ENCODE measurements around the gene F9. TPM values are rescaled to one million over a fixed set of nuclear protein-coding genes. Genes with fewer than 3 reads are reported as not detected.
"Not testable (repeated sequence)": the region's sequence is repeated elsewhere in the genome, so short reads cannot be mapped to it uniquely, and the experiment has no call there.

Gene F9
- total RNA-seq, 3 donors from 2014 or later: not detected

DNA sequence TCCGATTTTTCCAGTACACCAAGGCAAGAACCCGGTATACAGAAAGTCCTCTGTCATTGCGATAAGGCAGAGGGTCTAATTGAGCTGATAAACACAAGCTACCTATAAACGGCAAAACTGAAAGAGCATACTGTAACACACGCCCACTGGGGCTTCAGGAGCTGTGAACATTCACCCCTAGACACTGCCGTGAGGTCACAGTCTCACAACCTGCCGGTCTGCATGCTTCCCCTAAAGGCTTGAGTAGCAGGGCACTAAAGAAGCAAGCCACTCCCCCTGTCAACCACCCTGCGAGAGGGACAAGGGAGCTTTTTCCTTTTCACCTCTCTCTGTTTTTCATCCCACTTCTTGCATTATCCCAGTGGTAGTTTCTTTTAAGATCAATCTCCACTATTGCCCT lies 22.4 kb upstream of the F9 start:
- Histone ChIP-seq H3K27ac (no peak overlapping the region), H3K27me3 (peaks cover 0 to 19% of the 10 kb centered on the region in 2 donors), H3K4me3 (no peak overlapping the region), H3K36me3 (no peaks in the 10 kb centered on the region), H3K9me3 (no peaks in the 10 kb centered on the region), H3K4me1 (no peaks in the 10 kb centered on the region)
- TF ChIP-seq POLR2A (IDR thresholded peaks at IDR 0.05) (no peak), POLR2AphosphoS5 (IDR thresholded peaks at IDR 0.05) (no peak)
- TF ChIP-seq, protein P1, sequence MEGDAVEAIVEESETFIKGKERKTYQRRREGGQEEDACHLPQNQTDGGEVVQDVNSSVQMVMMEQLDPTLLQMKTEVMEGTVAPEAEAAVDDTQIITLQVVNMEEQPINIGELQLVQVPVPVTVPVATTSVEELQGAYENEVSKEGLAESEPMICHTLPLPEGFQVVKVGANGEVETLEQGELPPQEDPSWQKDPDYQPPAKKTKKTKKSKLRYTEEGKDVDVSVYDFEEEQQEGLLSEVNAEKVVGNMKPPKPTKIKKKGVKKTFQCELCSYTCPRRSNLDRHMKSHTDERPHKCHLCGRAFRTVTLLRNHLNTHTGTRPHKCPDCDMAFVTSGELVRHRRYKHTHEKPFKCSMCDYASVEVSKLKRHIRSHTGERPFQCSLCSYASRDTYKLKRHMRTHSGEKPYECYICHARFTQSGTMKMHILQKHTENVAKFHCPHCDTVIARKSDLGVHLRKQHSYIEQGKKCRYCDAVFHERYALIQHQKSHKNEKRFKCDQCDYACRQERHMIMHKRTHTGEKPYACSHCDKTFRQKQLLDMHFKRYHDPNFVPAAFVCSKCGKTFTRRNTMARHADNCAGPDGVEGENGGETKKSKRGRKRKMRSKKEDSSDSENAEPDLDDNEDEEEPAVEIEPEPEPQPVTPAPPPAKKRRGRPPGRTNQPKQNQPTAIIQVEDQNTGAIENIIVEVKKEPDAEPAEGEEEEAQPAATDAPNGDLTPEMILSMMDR (IDR thresholded peaks at IDR 0.05): no peak
- no peak for DNase-seq (ENCODE audit: low spot score in 2 of 2)
- intact Hi-C loops (cut with DNase I; ENCODE audit: low total_unique reads): no loop called here

DNA sequence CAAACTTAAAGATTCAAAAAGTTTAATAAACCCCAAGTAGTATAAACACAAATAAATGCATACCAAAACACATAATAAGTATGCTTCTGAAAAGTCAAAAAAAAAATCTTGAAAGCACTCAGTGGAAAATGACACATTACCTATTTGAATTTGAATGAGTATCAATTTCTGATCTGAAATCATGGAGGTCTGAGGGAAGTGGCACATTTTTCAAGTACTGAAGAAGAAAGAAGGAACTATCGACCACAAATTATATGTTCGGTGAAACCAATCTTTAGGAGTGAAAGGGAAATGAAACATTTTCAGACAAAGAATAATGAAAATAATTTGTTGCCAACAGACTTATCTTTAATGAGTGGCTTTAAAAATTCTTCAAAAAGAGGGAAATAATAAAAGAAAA lies 12.1 kb upstream of the F9 start:
- Histone ChIP-seq H3K4me3 (no peak overlapping the region), H3K27ac (no peak overlapping the region), H3K27me3 (peaks cover 0 to 3% of the 10 kb centered on the region in 2 donors), H3K4me1 (no peaks in the 10 kb centered on the region), H3K9me3 (peaks cover 0 to 3% of the 10 kb centered on the region in 2 donors), H3K36me3 (no peaks in the 10 kb centered on the region)
- intact Hi-C loops (cut with DNase I; ENCODE audit: low total_unique reads): no loop called here
- DNase-seq (ENCODE audit: low spot score in 2 of 2): no peak
- no peak for TF ChIP-seq POLR2AphosphoS5 (IDR thresholded peaks at IDR 0.05)
- TF ChIP-seq, protein P1 (IDR thresholded peaks at IDR 0.05): no peak
- no peak for TF ChIP-seq POLR2A (IDR thresholded peaks at IDR 0.05)

DNA sequence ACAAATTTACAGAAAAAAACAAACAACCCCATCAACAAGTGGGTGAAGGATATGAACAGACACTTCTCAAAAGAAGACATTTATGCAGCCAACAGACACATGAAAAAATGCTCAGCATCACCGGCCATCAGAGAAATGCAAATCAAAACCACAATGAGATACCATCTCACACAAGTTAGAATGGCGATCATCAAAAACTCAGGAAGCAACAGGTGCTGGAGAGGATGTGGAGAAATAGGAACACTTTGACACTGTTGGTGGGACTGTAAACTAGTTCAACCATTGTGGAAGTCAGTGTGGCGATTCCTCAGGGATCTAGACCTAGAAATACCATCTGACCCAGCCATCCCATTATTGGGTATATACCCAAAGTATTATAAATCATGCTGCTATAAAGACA lies 1.7 kb upstream of the F9 start:
- not testable (repeated sequence) for H3K4me1 ChIP-seq; DNase-seq (ENCODE audit: low spot score in 2 of 2); H3K27ac ChIP-seq; H3K4me3 ChIP-seq; H3K36me3 ChIP-seq; H3K9me3 ChIP-seq
- intact Hi-C loops (cut with DNase I; ENCODE audit: low total_unique reads): loop anchor here (10.0 kb wide), 1 partner anchor 1126 kb away; no protein-coding TSS in a partner anchor
- peaks cover 0 to 10% of the 10 kb centered on the region in 2 donors for H3K27me3 ChIP-seq

DNA sequence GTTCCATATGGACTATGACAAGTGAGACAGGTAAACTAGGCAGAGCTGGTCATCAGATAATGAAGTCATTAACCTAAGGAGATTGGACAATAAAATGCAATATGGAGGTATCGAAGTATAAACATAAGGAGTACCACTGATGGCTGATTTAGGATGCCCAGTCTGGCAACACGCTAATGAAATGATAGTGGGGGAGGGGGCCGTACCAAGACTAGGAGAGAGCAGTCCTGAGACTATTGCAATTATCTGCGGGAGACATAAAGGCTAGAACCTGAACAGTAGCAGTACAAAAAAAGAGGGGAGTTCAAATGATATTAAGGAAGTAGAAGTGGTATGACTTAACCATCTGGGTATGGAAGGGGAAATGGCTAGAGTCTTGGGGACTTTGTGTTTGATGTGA lies 2.3 kb downstream of the F9 start:
- H3K4me3 ChIP-seq: no peak overlapping the region
- no peaks in the 10 kb centered on the region for H3K36me3 ChIP-seq
- DNase-seq (ENCODE audit: low spot score in 2 of 2): no peak
- H3K9me3 ChIP-seq: no peaks in the 10 kb centered on the region
- no peaks in the 10 kb centered on the region for H3K4me1 ChIP-seq
- peaks cover 0 to 13% of the 10 kb centered on the region in 2 donors for H3K27me3 ChIP-seq
- intact Hi-C loops (cut with DNase I; ENCODE audit: low total_unique reads): no loop called here
- H3K27ac ChIP-seq: no peak overlapping the region
- TF ChIP-seq, protein P1 (IDR thresholded peaks at IDR 0.05): no peak
- no peak for TF ChIP-seq POLR2AphosphoS5 (IDR thresholded peaks at IDR 0.05)
- no peak for TF ChIP-seq POLR2A (IDR thresholded peaks at IDR 0.05)

DNA sequence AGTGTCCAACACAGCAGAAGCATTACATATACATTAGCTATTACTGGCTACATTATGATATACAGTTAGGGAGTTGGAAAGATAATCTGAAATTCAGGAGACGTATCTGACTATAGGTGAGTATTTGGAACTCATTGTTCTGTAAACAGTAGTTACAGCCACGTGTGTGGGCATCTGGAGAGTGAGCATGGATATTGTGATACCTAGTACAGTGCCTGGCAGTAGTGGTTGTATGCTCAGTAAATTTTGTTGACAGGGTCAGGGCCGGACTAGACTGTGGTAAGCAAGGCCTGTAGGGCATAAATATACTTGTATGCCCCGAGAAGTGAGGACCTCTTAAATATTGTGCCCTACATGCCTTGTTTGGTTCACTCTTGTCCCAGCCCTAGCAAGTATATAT lies 2.9 kb downstream of the F9 start:
- Histone ChIP-seq H3K9me3 (no peaks in the 10 kb centered on the region), H3K4me3 (no peak overlapping the region), H3K27me3 (peaks cover 0 to 13% of the 10 kb centered on the region in 2 donors), H3K4me1 (no peaks in the 10 kb centered on the region), H3K36me3 (no peaks in the 10 kb centered on the region), H3K27ac (no peak overlapping the region)
- intact Hi-C loops (cut with DNase I; ENCODE audit: low total_unique reads): no loop called here
- TF ChIP-seq, protein P1 (IDR thresholded peaks at IDR 0.05): no peak
- TF ChIP-seq POLR2A (IDR thresholded peaks at IDR 0.05) (no peak), POLR2AphosphoS5 (IDR thresholded peaks at IDR 0.05) (no peak)
- no peak for DNase-seq (ENCODE audit: low spot score in 2 of 2)

All from breast epithelium (tissue), 4 donors.